A549 (cell line): ENCODE measurements around the gene CCKAR. TPM values are rescaled to one million over a fixed set of nuclear protein-coding genes. Genes with fewer than 3 reads are reported as not detected.

Experiments used
- ATAC-seq, 2 experiments: fragments of 200-7000 bp in 1 of 2; fragments of >200 bp in 1 of 2; cut with Nextera tagmentation in 1 of 2; cut with Tn5 transposase in 1 of 2; 3 replicates each; pipeline versions ENCODE4 v1.8.0 to v1.9.1; 2018 to 2020; ENCODE audit warnings: mild to moderate bottlenecking in 1 of 2, moderate library complexity in 1 of 2
- CTCF ChIA-PET: fragments of 300-600 bp; sonication (Branson Sonifier 250); formaldehyde crosslinking; extraction: SDS; loops from one replicate; lab custom pipeline; 2021; ENCODE audit warnings: antibody characterized with exemption, inconsistent platforms; lab: Yijun Ruan, JAX
- POLR2A ChIA-PET: fragments of 350-600 bp; formaldehyde crosslinking; extraction: SDS; loops from one replicate; lab custom pipeline; 2021; ENCODE audit warnings: antibody characterized with exemption, inconsistent platforms; lab: Yijun Ruan, JAX
- DNase-seq, 2 experiments: peaks; one replicate each; pipeline versions ENCODE4 v3.0.0 to v3.0.0-alpha.2; 2011 to 2016; ENCODE audit warnings: low read depth in 1 of 2, low spot score in 1 of 2
- FAIRE-seq: peaks from 2 replicates; lab custom pipeline; 2011; peaks lifted over from hg19 to GRCh38; lab: Jason Lieb, UNC
- H3K27ac ChIP-seq, 2 experiments: fragments of >200 bp; sonication (Bioruptor Twin); formaldehyde crosslinking; 3 replicates each; pipeline ENCODE4 v1.5.1; 2016 to 2017
- H3K4me1 ChIP-seq: fragments of >200 bp; sonication (Bioruptor Twin); formaldehyde crosslinking; 3 replicates; pipeline ENCODE4 v1.6.1; 2016
- H3K4me2 ChIP-seq: fragments of >200 bp; sonication (Bioruptor Twin); formaldehyde crosslinking; 3 replicates; pipeline ENCODE4 v1.6.1; 2016
- H3K4me3 ChIP-seq: fragments of >200 bp; sonication (Bioruptor Twin); formaldehyde crosslinking; 3 replicates; pipeline ENCODE4 v1.5.1; 2016
- H3K9me3 ChIP-seq: fragments of >200 bp; sonication (Bioruptor Twin); formaldehyde crosslinking; 3 replicates; pipeline ENCODE4 v1.6.1; 2016
- BHLHE40 ChIP-seq: IDR thresholded peaks from 2 replicates; pipeline ENCODE4 v1.6.1; 2012; ENCODE audit warnings: low read depth, low read length, inconsistent platforms
- CBX2 ChIP-seq: fragments of 200-600 bp; sonication (generic); IDR thresholded peaks from 2 replicates; pipeline ENCODE4 v1.6.1; 2016; ENCODE audit warnings: low read depth, mild to moderate bottlenecking, borderline replicate concordance
- CBX8 ChIP-seq: fragments of 200-600 bp; sonication (generic); IDR thresholded peaks from 2 replicates; pipeline ENCODE4 v1.6.1; 2016
- FOXS1 ChIP-seq: fragments of 250-450 bp; sonication (Bioruptor Pico); IDR thresholded peaks from 2 replicates; pipeline ENCODE4 v1.5.0; 2020; ENCODE audit warnings: mild to moderate bottlenecking, moderate library complexity
- GATA3 ChIP-seq: IDR thresholded peaks from 2 replicates; pipeline ENCODE4 v1.6.1; 2012; ENCODE audit warnings: borderline replicate concordance
- HES2 ChIP-seq: fragments of >200 bp; sonication (Bioruptor Twin); formaldehyde crosslinking; IDR thresholded peaks from 2 replicates; pipeline ENCODE4 v1.6.1; 2016
- HEYL ChIP-seq: fragments of 250-450 bp; sonication (Bioruptor Pico); IDR thresholded peaks from 2 replicates; pipeline ENCODE4 v1.8.0; 2021; ENCODE audit warnings: mild to moderate bottlenecking, moderate library complexity
- HOXB5 ChIP-seq: fragments of 250-450 bp; sonication (Bioruptor Pico); IDR thresholded peaks from 2 replicates; pipeline ENCODE4 v1.5.0; 2020; ENCODE audit warnings: mild to moderate bottlenecking, moderate library complexity
- JUN ChIP-seq, 2 experiments: fragments of >200 bp; sonication (Bioruptor Twin); formaldehyde crosslinking; IDR thresholded peaks; 2 replicates in 1 of 2; 3 replicates in 1 of 2; pipeline ENCODE4 v1.6.1; 2016 to 2017
- JUNB ChIP-seq: fragments of >200 bp; sonication (Bioruptor Twin); formaldehyde crosslinking; IDR thresholded peaks from 2 replicates; pipeline ENCODE4 v1.6.1; 2016
- KDM5A ChIP-seq: fragments of 200-600 bp; sonication (generic); IDR thresholded peaks from 2 replicates; pipeline ENCODE4 v1.6.1; 2016; ENCODE audit warnings: antibody characterized with exemption, mild to moderate bottlenecking
- MAFK ChIP-seq: fragments of 450-650 bp; IDR thresholded peaks from 2 replicates; pipeline ENCODE4 v1.6.1; 2014; ENCODE audit not compliant: partially characterized antibody
- MYC ChIP-seq: IDR thresholded peaks from 2 replicates; pipeline ENCODE4 v1.6.1; 2012; ENCODE audit warnings: mild to moderate bottlenecking, inconsistent platforms, low read length, improper control_type of control experiment, borderline replicate concordance
- NFE2L2 ChIP-seq: fragments of 150-350 bp; conservative IDR thresholded peaks from 2 replicates; pipeline ENCODE4 v1.6.1; 2014; ENCODE audit warnings: low read length
- NR3C1 ChIP-seq: fragments of >200 bp; sonication (Bioruptor Twin); formaldehyde crosslinking; IDR thresholded peaks from 3 replicates; pipeline ENCODE4 v1.6.1; 2017
- POLR2AphosphoS2 ChIP-seq: conservative IDR thresholded peaks from 2 replicates; pipeline ENCODE4 v1.6.1; 2012; ENCODE audit warnings: low read length, improper control_type of control experiment, inconsistent platforms
- RAD21 ChIP-seq, 2 experiments: fragments of >200 bp in 1 of 2; sonication (Bioruptor Twin) in 1 of 2; formaldehyde crosslinking in 1 of 2; IDR thresholded peaks in 1 of 2; conservative IDR thresholded peaks in 1 of 2; 2 replicates in 1 of 2; 3 replicates in 1 of 2; pipeline ENCODE4 v1.6.1; 2012 to 2018; ENCODE audit warnings: inconsistent platforms in 1 of 2
- RARB ChIP-seq: fragments of 250-450 bp; sonication (Bioruptor Pico); IDR thresholded peaks from 2 replicates; pipeline ENCODE4 v1.8.0; 2021; ENCODE audit warnings: mild to moderate bottlenecking, moderate library complexity
- TP53 ChIP-seq: fragments of 250-450 bp; sonication (Bioruptor Pico); IDR thresholded peaks from 2 replicates; pipeline ENCODE4 v1.5.0; 2021; ENCODE audit warnings: mild to moderate bottlenecking, moderate library complexity
- ZFP36 ChIP-seq: fragments of 450-650 bp; IDR thresholded peaks from 2 replicates; pipeline ENCODE4 v1.6.1; 2014; ENCODE audit warnings: borderline replicate concordance; ENCODE audit not compliant: partially characterized antibody
- ZNF302 ChIP-seq: fragments of 250-450 bp; sonication (Bioruptor Pico); IDR thresholded peaks from 2 replicates; pipeline ENCODE4 v1.9.0; 2021; ENCODE audit warnings: inconsistent platforms, mild to moderate bottlenecking, moderate library complexity
- WGBS: methylation state at CpG from one replicate; pipeline ENCODE4 v1.1.6; 2017; ENCODE audit errors: missing lambda C conversion rate; 5-methylcytosine and 5-hydroxymethylcytosine counted together
- polyA plus RNA-seq, 4 experiments: library from polyadenylated mRNA; depleted of rRNA in 3 of 4; stranded (reverse); fragments of >200 nt; fragmentation: RNase III in 1 of 4; extraction: RNeasy Plus Mini Kit Qiagen cat#74134 plus additional on column Dnase treatment in 1 of 4; gene quantifications; 2 replicates in 3 of 4; 3 replicates in 1 of 4; pipeline ENCODE4 v1.2.3, GENCODE V29; 2011 to 2017
- TF ChIP-seq, protein P1 (sequence below): IDR thresholded peaks from 2 replicates; pipeline ENCODE4 v1.6.1; 2012
- TF ChIP-seq, protein P2 (sequence below): fragments of 250-450 bp; sonication (Bioruptor Pico); IDR thresholded peaks from 2 replicates; pipeline ENCODE4 v1.5.0; 2020; ENCODE audit warnings: low read depth, mild to moderate bottlenecking, moderate library complexity

The CCKAR gene
- polyA plus RNA-seq, 2 of the 4 experiments (the other 2 are of a cell fraction) = not detected

DNA sequence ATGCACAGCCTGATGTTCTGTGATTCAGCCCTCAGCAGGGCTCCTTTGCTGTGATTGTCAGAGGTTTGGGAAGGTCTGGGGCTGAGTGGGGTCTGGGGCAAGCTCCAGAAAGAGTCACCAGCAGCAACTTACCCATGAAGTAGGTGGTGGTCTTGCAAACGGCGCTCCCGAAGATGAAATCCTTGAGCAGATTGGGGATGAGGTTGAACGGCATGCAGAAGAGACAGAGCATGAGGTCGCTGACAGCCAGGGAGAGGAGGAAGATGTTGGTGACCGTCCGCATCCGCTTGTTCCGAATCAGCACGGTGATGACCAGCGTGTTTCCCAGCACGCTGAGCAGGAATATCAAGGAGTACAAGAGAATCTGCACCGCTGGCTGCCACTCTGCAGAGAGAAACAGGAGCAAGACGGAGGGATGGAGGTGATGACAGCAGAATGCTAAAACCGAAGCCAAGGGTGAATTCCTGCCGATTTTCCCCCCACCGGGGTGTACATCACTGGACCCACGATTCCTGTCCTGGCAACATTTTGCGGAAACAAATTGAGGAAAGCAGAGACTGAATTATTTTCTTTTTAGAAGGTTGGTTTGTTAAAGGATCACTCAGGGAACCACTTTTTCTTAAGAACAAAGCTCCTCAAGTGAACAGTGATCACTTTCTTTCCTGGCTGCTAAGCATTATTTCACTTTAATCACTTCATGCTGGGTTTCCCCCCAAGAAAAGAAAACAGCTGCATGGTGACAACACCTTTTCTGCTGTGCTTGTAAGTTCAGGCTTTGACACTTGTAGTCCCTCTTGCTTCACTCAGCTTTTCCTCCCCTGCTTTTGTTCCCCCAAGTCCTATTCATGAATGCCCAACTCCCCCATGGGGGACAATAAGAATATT, 941 bp downstream of the CCKAR start:
- no peak for TF ChIP-seq ZNF302 (CRISPR knock-in tag)
- no peak for TF ChIP-seq RARB (CRISPR knock-in tag)
- Histone ChIP-seq H3K4me1 (no peaks in the 10 kb centered on the region), H3K4me2 (no peak overlapping the region), H3K9me3 (no peaks in the 10 kb centered on the region), H3K27ac (no peak overlapping the region), H3K4me3 (no peak overlapping the region)
- ChIA-PET POLR2A (no interaction called here), CTCF (interaction anchor here (1.4 kb wide), 1 partner anchor 31 kb away, joined by 3 read pairs; no protein-coding TSS in a partner anchor)
- DNase-seq (no peak), ATAC-seq (no peak), FAIRE-seq (no peak)
- WGBS = 60% methylated on average over 19 of the region's 19 CpGs

DNA sequence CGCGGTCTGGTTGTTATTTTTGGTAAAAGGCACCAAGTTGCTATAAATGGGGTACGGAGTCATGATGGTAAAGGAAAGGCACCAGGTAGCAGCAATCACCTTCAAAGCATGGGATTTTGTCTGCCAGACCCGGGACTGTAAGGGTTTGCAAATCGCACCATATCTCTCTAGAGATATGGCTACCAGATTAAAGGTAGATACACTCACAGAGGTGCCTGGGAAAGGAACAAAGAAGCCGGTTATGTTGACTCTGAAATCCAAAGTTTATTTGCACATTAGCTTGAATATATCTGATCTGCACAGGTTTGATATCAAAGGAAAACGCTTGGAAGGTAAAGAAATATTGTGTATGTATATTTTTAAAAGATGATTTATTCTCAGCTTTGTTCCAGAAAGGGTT, 4.6 kb downstream of the CCKAR start:
- no peak overlapping the region for H3K27ac ChIP-seq
- ATAC-seq = no peak
- H3K9me3 ChIP-seq = no peaks in the 10 kb centered on the region
- H3K4me3 ChIP-seq = no peak overlapping the region
- H3K4me1 ChIP-seq = no peaks in the 10 kb centered on the region
- CTCF ChIA-PET = interaction anchor here (0.7 to 1.2 kb wide), 2 partner anchors 12 to 105 kb away, joined by 3 to 4 read pairs; no protein-coding TSS in a partner anchor
- 62% methylated on average over 7 of the region's 7 CpGs for WGBS
- no peak for TF ChIP-seq BHLHE40
- H3K4me2 ChIP-seq = no peak overlapping the region
- no peak for FAIRE-seq
- no peak for DNase-seq
- POLR2A ChIA-PET = no interaction called here

GRCh38 chr4:26484516-26484915, 5.8 kb downstream of the CCKAR start:
- Histone ChIP-seq H3K27ac (no peak overlapping the region), H3K4me2 (no peak overlapping the region), H3K9me3 (no peaks in the 10 kb centered on the region), H3K4me3 (no peak overlapping the region), H3K4me1 (no peaks in the 10 kb centered on the region)
- 75% methylated on average over 5 of the region's 5 CpGs for WGBS
- no peak for ATAC-seq
- ChIA-PET CTCF (no interaction called here), POLR2A (no interaction called here)
- FAIRE-seq = no peak
- no peak for DNase-seq
- TF ChIP-seq JUNB (no peak), MYC (no peak), ZNF302 (CRISPR knock-in tag) (no peak)
- TF ChIP-seq, protein P1, sequence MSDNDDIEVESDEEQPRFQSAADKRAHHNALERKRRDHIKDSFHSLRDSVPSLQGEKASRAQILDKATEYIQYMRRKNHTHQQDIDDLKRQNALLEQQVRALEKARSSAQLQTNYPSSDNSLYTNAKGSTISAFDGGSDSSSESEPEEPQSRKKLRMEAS = no peak

GRCh38 chr4:26484032-26484515, 6.2 kb downstream of the CCKAR start:
- 16% methylated on average over 2 of the region's 2 CpGs for WGBS
- POLR2A ChIA-PET = no interaction called here
- DNase-seq (no peak), FAIRE-seq (no peak)
- no peak overlapping the region for H3K4me2 ChIP-seq
- no peaks in the 10 kb centered on the region for H3K4me1 ChIP-seq
- H3K9me3 ChIP-seq = no peaks in the 10 kb centered on the region
- H3K4me3 ChIP-seq = no peak overlapping the region
- no peak overlapping the region for H3K27ac ChIP-seq
- no peak for TF ChIP-seq FOXS1 (CRISPR knock-in tag)
- no peak for TF ChIP-seq POLR2AphosphoS2
- no peak for TF ChIP-seq NFE2L2
- no peak for TF ChIP-seq HOXB5 (CRISPR knock-in tag)
- TF ChIP-seq HEYL (CRISPR knock-in tag) = no peak
- TF ChIP-seq KDM5A = no peak
- TF ChIP-seq CBX8 = no peak
- no peak for TF ChIP-seq CBX2
- TF ChIP-seq GATA3 = no peak
- TF ChIP-seq, protein P2, sequence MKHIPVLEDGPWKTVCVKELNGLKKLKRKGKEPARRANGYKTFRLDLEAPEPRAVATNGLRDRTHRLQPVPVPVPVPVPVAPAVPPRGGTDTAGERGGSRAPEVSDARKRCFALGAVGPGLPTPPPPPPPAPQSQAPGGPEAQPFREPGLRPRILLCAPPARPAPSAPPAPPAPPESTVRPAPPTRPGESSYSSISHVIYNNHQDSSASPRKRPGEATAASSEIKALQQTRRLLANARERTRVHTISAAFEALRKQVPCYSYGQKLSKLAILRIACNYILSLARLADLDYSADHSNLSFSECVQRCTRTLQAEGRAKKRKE (CRISPR knock-in tag) = no peak
- no peak for TF ChIP-seq ZFP36
- no peak for TF ChIP-seq MAFK
- TF ChIP-seq RAD21 (conservative IDR thresholded peaks at IDR 0.05 in 1 of 2, IDR thresholded peaks at IDR 0.05 in 1 of 2) = no peak
- no peak for TF ChIP-seq TP53 (CRISPR knock-in tag)
- TF ChIP-seq HES2 = no peak
- no peak for TF ChIP-seq NR3C1
- no peak for TF ChIP-seq JUN (IDR thresholded peaks at IDR 0.05)
- TF ChIP-seq, all 56 proteins: peak for 0
- no peak for ATAC-seq
- CTCF ChIA-PET = interaction anchor here (1.1 kb wide), 1 partner anchor 33 kb away, joined by 3 read pairs; no protein-coding TSS in a partner anchor
